ENCODE data around the gene KCNIP1.
"Not testable (repeated sequence)": the region's sequence is repeated elsewhere in the genome, so short reads cannot be mapped to it uniquely, and the experiment has no call there.

The KCNIP1 gene

DNA sequence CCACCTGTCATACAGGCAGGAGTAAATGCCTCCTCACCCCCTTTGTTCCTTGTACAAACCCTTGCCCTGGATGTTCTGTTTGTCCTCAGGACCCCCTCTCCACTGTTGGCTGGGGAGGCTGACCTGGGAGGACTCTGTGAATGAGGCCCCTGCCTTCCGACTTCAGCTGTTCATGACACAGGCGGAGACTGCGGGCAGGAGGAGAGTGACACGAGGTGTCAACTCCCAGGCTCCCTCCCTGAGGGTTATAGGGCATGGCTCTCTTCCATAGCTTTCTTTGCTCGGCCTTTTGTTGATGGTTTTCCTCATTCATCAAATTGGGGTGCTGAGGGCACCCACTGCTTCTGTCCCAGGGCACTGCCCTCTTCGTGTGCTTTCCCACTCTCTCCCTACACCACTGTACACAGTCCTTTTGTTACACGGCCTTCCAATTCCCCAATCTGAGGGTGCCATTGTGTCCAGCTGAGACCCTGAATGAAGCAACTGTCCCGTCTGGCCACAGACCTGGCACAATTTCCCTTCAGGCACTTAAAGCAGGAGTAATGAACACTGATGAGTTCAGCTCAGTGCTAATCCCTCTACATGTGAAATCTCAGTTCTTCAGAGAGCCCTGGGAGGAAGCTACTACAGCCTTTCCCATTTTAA is 33.8 kb downstream of the KCNIP1 start:
- DNase-seq (ENCODE audit: low read depth in 2 of 2) = no peak

DNA sequence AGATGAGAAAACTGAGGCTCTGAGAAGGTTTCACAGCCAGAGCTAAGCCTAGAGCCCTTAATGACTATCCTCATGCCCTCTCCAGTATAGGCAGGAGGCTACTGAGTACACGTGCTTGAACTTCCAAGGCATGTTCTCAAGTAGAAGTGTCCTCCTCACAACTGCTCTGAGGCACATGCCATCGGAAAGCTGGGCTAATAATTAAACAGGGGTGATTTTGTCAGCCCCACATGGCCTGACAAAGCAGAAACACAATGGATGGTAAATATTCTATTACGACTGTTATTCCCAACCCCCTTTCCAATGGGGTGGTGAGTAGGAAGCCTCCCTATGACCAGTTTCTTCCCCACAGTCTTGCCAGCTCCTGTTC is 34.3 kb downstream of the KCNIP1 start:
- no peak for DNase-seq (ENCODE audit: low read depth in 2 of 2)

DNA sequence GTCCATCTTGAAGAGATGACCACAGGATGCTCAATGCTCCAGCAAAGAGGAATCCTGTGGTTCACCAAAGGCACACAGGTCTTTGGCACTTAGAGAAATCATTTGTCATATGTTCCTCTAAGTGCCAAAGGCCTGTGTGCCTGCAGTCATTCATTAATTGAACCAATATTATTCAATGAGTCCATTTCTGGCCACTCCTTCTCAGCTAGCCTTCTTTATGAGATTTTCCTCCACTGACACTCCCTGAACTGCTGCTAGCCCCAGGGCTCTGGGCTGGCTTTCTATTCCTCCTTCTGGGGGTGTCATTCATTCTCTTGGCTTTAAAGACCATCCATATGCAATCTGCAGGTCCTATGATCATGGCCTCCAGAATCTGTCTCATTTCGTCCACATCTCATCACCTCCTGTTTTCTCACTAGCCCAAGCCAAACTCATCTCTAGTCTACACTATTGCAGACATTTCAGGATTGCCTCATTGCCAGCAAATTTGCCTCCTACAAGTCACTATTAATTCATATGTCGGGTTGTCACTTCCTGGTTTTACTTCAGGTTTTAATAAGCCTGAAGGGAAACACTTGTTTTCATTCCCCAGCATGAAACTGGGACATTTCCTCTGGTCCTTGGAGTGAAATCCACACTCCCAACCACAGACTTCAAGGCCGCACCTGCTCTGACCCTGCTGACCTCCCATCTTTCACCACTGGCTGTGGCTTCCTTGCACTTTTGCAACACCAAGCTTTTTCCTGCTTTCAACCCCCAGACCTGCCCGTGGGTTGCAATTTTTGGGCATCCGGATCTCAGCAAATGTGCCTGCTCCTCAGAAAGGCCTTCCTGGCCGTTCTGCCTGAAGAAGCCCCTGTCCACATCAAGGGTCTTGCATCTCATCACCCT is 35.1 kb downstream of the KCNIP1 start:
- no peak for DNase-seq (ENCODE audit: low read depth in 2 of 2)

DNA sequence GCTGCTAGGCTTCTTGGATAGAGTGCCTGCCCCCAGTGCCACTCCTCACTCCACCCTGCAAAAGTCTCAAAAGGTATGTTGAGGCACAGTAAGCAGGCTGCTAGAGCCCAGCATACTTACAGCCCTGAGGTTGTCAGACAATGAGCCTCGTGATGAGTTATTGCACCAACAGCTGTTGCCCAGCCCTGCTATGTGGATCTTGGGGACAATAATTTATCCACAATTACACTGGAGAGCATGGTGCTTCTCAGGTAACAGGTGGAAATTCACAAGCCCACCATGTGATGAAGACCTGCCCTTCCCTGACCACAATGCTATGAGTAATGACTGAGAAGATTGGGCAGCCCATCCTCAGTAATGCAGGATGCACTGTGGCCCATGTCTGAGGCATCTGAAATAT is 36.5 kb downstream of the KCNIP1 start:
- no peak for DNase-seq (ENCODE audit: low read depth in 2 of 2)

DNA sequence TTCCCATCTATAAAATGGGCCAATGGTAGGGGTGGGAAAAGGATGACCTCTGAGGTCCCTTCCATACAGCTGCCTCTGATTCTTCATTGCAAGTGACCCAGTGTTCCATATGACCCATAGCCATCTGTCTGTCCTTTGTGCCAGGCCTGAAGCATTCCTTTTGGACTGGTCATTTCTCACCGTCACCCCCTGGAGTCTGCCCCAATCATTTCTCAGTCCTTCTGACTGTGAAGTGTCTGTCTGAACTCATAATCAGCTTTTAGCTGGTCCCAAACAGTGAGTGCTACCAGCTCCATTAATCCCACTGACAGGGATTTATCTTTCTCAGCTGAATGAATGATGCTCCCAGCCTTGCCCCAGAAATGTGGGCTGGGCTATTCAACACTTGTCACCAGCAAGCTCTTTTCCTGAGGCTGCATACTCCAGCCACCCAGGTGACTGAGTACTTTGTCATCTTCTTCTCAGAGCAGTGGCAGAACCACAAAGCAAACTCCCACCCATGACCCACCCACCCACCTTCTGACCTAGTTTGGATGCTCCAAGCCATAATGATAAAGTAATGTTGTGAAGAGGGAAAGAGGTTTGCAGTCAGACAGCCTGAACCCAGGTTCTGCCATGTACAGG is 37.4 kb downstream of the KCNIP1 start:
- no peak for DNase-seq (ENCODE audit: low read depth in 2 of 2)

DNA sequence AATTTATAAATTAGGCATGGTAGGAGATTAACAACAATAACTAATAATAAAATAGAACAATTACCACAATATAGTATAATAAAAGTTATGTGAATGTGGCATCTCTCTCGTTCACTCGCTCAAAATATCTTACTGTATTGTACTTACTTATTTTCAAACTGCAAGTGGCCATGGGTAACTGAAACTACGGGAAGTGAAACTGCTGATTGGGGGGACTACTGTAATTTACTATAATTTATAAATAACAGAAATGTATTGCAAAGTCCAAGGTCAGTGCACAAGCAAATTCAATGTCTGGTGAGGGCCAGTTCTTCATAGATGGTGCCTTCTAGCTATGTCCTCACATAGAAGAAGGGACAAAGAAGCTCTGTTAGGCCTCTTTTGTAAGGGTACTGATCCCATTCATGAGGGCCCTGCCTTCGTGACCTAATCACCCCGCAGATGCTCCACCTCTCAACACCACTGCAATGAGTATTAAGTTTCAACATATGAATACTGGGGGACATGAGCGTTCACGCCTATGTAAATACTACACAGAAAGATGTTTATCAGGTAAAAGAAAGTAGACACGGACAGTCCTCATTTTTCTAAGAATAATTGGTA is 39.0 kb downstream of the KCNIP1 start:
- no peak for DNase-seq (ENCODE audit: low read depth in 2 of 2)

DNA sequence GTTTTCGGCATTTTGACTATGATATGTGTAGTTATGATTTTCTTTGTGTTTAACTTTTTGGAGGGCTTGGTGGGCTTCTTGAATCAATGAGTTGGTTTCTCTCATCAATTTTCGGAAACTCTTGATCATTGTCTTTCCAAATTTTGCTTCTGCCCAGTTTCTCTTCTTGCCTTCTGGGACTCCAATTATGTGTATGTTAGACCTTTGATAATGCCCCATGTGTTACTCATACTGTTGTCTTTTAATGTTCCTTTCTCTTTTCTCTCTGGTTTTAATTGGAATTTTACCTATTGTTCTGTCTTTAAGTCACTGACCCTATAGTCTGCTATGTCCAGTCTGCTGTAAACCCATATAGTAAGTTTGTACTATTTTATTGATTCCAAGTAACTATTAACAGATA is 41.5 kb downstream of the KCNIP1 start:
- no peak for DNase-seq (ENCODE audit: low read depth in 2 of 2)

DNA sequence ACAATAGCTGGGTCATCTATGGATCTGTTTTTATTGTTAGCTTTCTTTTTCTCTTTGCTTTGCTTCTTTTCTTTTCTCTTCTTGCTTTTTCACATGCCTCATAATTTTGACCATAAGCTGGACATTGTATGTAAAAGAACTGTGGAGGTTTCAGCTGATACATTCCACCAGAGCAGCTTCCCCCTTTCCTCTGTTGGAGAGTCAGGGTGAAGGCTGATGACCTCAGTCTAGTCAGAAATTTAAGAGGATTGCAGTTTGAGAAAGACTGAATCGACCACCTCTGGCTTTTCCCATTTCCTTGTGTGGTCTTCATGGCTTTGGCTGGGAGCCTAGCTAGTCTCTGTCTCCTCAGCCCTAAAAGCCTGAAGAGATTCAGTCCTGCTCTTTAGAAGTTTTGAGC is 42.0 kb downstream of the KCNIP1 start:
- DNase-seq (ENCODE audit: low read depth in 2 of 2) = no peak

DNA sequence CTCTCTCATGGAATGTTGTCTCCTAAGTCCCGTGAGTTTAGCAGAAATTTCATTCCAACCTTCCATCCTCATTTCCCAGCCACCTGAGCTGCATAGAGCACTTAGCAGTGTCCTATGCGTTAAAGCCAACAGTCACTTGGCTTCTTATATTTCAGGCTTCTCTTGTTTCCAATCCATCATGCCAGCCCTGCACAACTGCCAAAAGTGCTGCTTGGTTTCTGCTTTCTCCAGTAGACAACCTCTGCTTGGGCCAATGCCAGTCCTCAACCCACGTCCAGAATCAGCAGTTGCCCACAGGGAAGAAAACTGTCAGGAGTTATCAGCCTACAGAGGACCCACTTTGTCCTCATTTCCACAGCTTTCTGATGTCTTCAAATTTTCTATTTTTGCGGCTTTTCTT is 42.5 kb downstream of the KCNIP1 start:
- DNase-seq (ENCODE audit: low read depth in 2 of 2) = no peak

DNA sequence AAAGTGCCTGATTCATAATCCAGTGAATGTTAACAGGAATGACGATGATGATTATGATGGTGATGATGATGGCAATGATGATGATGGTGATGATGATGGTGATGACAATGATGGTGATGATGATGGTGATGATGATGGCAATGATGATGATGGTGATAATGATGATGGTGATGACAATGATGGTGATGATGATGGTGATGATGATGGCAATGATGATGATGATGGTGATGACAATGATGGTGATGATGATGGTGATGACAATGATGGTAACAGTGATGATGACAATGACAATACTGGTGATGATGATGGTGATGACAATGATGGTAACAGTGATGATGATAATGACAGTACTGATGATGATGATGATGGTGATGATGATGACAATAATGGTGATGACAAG is 46.6 kb downstream of the KCNIP1 start:
- not testable (repeated sequence) for DNase-seq (ENCODE audit: low read depth in 2 of 2)

DNA sequence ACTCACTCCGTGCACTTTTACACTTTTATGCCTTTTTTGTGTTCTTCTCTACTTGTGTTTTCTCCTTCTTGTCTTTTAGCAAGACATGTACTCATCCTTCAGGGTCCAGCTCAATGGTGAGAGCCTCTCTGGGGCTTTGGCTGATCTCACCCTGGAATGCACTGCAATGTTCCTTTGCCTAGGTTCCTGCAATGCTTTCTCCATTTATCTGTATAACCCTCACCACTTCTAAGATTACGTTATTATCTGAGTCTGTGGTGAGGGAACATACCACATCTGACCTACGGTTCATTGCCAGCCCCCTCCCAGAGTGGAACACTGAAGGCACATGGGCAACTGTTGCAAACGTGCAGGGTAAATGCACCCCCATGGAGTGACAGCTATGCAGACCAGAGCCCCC is 47.3 kb downstream of the KCNIP1 start:
- DNase-seq (ENCODE audit: low read depth in 2 of 2) = no peak

DNA sequence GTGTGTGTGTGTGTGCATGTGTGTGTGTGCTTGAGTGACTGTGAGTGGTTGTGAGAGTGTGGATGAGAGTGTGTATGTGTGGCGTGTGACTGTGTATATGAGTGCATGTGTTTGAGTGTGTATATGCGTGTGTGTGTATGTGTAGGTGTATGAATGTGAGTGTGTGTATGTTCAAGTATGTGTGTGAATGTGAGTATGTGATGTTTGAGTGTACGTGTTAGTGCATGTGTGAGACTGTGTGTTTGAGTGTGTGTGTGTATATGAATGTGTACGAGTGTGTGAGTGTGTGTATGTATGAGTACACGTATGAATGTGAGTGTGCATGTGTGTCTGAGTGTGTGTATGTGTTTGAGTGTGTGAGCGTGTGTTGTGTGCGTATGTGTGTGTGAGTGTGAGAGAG is 47.8 kb downstream of the KCNIP1 start:
- no peak for DNase-seq (ENCODE audit: low read depth in 2 of 2)

DNA sequence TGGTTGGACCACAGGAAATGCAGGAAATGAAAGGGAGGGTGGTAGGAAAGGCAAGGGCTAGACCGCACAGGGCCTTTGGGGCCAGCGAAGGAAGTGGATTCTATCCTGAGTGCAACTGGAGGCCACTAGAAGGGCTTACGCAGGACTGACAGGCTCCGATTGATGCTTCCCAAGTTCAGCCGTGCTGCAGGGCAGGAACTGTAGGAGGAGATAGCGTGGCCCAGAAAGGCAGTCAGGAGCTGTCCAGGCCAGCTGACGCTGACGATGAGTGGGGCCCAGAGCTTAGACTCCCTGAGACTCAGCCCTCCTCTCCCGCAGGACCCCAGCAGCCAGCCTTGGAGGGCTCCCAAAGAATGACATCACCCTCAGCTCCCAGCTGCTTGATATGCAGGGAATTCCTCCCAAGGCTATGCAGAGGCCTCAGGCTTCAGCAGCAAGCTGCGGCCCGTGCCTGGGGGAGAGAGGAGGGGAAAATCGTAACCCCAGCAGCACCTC is 48.8 kb downstream of the KCNIP1 start:
- no peak for DNase-seq (ENCODE audit: low read depth in 2 of 2)

DNA sequence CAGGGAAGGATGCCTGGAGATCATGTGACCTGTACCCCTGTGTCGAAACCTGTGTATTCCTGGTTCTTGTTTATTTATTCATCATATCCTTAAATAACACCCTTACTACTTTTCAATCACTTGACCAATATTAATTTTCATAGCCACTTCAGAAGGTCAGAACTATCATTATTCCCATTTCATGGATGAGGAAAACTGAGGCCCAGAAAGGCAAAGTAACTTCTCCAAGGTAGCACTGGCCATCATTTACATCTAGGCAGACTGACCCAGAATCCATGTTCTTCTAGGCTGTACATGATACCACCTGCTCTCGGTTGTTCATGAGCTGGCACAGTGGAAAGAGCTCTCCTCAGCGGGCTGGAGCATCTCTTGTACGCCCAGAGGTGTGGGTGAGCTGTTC is 49.4 kb downstream of the KCNIP1 start:
- DNase-seq (ENCODE audit: low read depth in 2 of 2) = no peak

DNA sequence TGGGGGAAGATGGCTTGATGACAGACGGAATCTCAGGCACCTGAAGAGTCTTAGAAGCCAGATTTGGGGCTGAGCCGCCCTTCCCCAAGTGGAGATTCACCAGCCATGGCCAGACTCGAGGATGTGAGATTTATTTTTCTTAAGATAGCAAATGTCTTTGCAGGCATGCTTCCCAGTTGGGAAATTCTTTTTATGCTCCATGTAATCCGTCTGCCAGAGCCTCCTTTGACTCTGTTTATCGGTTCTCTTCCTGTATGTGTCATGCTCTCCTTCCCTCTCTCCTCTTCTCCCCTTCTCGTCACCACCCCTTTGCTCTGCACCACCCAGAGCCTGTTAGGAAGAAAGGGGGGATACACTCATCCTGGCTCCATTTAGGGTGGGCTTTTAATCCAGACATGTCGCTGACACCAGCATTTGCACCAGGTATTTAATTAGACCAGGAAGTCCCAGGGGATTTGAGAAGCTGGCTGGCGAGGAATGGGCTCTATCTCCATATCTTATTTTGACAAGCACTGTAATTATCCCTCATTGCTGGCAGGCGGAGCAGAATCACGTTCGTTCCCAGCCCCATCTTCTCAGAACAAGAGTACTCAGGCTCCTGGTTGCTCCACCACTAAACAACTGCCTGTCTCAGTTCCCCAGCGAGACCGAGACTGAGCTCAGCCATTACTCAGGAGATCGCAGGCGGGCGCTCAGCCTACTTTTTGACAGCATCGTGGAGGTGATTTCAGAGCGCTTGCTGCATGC is 50.9 kb downstream of the KCNIP1 start:
- DNase-seq (ENCODE audit: low read depth in 2 of 2) = no peak

DNA sequence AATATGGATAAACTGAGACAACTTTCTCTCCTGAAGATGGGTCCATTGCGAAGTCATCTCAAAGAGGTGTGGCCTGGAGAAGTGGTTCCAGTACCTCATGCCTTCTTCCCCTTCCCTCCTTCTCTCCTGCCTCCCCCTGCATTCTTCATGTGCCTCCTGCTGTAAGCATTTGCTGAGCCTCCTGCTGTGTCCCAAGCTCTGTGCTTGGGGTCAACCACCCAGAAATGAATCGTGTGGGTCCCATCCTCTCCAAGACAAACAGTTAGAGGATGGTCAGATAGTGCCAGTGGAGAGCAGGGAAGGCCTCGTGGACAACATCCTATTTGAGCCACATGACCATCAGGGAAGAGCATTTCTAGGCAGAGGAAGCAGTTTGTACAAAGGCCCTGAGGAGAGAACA is 53.5 kb downstream of the KCNIP1 start:
- DNase-seq (ENCODE audit: low read depth in 2 of 2) = no peak

DNA sequence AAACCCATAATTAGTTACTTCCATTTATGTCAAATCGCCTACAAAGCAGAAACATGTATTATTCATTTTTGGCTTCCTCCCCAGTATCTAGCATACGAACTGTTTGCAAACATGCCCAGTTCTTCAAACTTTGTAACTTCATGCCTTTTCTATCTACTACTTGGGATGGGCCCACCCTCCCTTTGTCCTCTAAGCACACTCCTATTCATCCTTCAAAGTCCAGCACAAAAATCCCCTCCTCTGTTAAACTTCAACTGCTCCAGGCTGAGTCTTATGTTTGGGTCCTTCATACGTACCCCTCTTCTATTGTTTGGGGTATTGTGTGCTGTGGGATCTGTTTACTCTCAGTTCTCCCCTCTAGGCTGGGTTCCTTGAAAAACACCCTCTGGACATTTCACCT is 55.5 kb downstream of the KCNIP1 start:
- DNase-seq (ENCODE audit: low read depth in 2 of 2) = no peak

DNA sequence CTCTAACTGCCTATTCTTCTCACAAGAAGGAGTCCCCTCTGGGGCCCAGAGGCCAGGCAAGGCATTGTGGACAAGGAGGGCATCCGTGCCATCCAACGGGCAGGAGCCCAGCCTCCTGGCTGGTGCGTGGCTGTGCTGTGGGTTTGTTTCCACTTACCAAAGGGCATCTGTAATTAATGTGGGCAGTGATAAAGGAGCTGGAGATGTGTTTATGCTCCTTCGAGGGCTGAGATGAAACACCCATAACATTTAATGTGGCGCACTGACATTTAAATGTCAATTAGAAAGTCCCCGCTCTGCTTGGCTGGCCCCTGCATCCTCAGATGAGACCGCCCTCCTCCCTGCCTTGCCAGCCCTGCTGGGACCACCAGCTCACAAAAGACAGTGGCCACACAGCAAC is 57.1 kb downstream of the KCNIP1 start:
- DNase-seq (ENCODE audit: low read depth in 2 of 2) = no peak

DNA sequence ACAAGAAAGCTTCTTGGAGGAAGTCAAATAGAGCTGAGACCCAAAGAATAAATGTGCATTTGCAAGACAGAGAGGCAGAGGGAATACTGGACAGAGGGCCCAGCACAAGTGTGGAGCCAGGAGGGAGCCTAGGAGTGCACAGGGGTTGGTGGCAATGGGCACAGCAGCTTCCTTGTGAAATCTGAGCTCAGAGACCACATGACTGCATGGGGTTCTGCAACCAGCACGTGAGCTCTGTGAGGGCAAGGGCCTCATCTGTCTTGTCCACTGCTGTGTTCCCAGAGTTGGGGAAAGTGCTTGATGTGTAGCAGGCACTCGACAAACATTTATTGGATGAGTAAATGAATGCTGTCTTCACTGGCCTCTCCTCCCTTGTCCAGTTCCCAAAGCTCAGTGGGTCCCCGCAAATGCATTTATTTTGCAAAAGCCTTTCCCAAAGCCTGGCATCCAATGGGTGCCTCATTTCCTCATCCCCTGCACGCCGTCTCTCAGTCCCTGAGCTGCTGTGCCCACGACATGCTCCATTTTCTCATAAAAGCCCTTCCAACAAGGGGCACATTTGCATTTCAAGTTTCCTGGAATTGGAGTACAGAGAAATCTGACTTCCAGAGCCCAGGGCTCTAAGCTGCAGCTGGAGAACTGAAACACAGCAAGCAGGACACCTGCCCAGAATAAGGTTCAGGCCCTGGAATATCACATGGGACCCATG is 58.5 kb downstream of the KCNIP1 start:
- DNase-seq (ENCODE audit: low read depth in 2 of 2) = no peak

DNA sequence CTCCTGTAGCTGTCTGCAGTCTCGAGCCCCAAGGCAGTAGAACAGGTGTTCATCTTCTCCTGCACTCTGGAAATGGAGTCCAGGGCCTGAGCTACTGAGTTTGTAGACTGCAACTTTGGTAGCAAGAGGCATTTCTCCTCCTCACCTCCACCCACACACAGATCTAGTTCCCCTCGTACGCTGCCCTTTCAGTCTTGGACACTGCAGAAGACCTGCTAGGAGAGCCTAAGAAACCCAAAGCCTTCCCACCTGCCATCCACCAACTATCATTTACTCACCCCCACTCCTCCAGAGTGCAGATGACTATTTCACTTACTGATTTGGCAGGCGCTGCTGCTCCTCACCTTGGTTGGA is 59.0 kb downstream of the KCNIP1 start:
- DNase-seq (ENCODE audit: low read depth in 2 of 2) = no peak
